Panc1 (cell line): ENCODE measurements around the gene DUSP19. TPM values are rescaled to one million over a fixed set of nuclear protein-coding genes. Genes with fewer than 3 reads are reported as not detected.
A peak's percentile ranks its signal among the peaks of the same experiment; 100 is the strongest.

Experiments used
- ATAC-seq: fragments of 200-7000 bp; cut with Tn5 transposase; 2 replicates; pipeline ENCODE4 v1.9.1; 2020; ENCODE audit warnings: mild to moderate bottlenecking, moderate library complexity
- BruUV-seq: library from RNA; stranded (reverse); fragments of 400-500 nt; replicated peaks from 2 replicates; lab custom pipeline; 2021; lab: Mats Ljungman, UMichigan
- CTCF ChIA-PET: fragments of 300-600 bp; sonication (Branson Sonifier 250); formaldehyde crosslinking; loops from one replicate; lab custom pipeline; 2022; ENCODE audit warnings: antibody characterized with exemption; lab: Charles Lee
- POLR2A ChIA-PET: fragments of 300-600 bp; sonication (Branson Sonifier 250); formaldehyde crosslinking; loops from one replicate; lab custom pipeline; 2022; ENCODE audit warnings: antibody characterized with exemption; lab: Charles Lee
- DNase-seq: peaks from one replicate; pipeline ENCODE4 v3.0.0-alpha.2; 2010; ENCODE audit warnings: low read depth, low spot score
- H3K27ac ChIP-seq: 2 replicates; pipeline ENCODE4 v1.5.1; 2011; ENCODE audit warnings: mild to moderate bottlenecking, low read length, inconsistent platforms
- H3K27me3 ChIP-seq: fragments of 200-500 bp; sonication (Bioruptor generic); 2 replicates; pipeline ENCODE4 v1.6.0; 2014; ENCODE audit warnings: low read length, inconsistent platforms; ENCODE audit not compliant: control insufficient read depth, insufficient read depth
- H3K36me3 ChIP-seq: fragments of 200-500 bp; sonication (Bioruptor generic); 2 replicates; pipeline ENCODE4 v1.5.1; 2014; ENCODE audit warnings: inconsistent platforms, mild to moderate bottlenecking, low read length, moderate library complexity; ENCODE audit not compliant: control insufficient read depth, insufficient read depth
- H3K4me1 ChIP-seq: 2 replicates; pipeline ENCODE4 v1.5.1; 2011; ENCODE audit warnings: inconsistent platforms, mild to moderate bottlenecking, low read length, moderate library complexity; ENCODE audit not compliant: control insufficient read depth, insufficient read depth
- H3K4me3 ChIP-seq, 2 experiments: 2 replicates each; pipeline ENCODE4 v1.5.1; 2011 to 2012; ENCODE audit warnings: low read depth in 2 of 2, low read length in 2 of 2, mild to moderate bottlenecking in 2 of 2, inconsistent platforms in 1 of 2, moderate library complexity in 1 of 2
- H3K9me3 ChIP-seq: fragments of 200-500 bp; sonication (Bioruptor generic); 2 replicates; pipeline ENCODE4 v1.5.1; 2014; ENCODE audit warnings: low read depth, mild to moderate bottlenecking, inconsistent platforms, low read length, moderate library complexity; ENCODE audit not compliant: control insufficient read depth, insufficient read depth
- POLR2AphosphoS5 ChIP-seq: IDR thresholded peaks from 2 replicates; pipeline ENCODE4 v1.6.1; 2012; ENCODE audit warnings: mild to moderate bottlenecking, low read depth, low read length, moderate library complexity
- SIN3A ChIP-seq: IDR thresholded peaks from 2 replicates; pipeline ENCODE4 v1.6.1; 2012; ENCODE audit warnings: low read depth, mild to moderate bottlenecking, low read length, moderate library complexity, borderline replicate concordance; ENCODE audit not compliant: insufficient read depth
- TCF7L2 ChIP-seq: IDR thresholded peaks from 2 replicates; pipeline ENCODE4 v1.6.1; 2011; ENCODE audit warnings: mild to moderate bottlenecking, low read depth, low read length, inconsistent platforms
- in situ Hi-C: cut with HindIII; loops from 2 replicates; pipeline ENCODE4 v1.10.0; 2016; ENCODE audit warnings: low sequenced_read_pairs, low pct_unique_long_range_greater_than_20kb
- intact Hi-C: fragments of 100-400 bp; cut with micrococcal nuclease; formaldehyde crosslinking; loops from one replicate; pipeline ENCODE4 v1.10.0; 2022; ENCODE audit not compliant: unreplicated experiment
- total RNA-seq: library from RNA; stranded (reverse); gene quantifications from one replicate; pipeline ENCODE4 v1.2.1, GENCODE V29; 2021; ENCODE audit not compliant: unreplicated experiment
- TF ChIP-seq, protein P1 (sequence below): fragments of 450-650 bp; IDR thresholded peaks from 2 replicates; pipeline ENCODE4 v1.5.1; 2017; ENCODE audit warnings: mild to moderate bottlenecking
- TF ChIP-seq, protein P2 (sequence below), 2 experiments: IDR thresholded peaks; 2 replicates each; pipeline ENCODE4 v1.6.1; 2011 to 2012; ENCODE audit warnings: low read depth in 2 of 2, control low read depth in 1 of 2, low read length in 1 of 2, mild to moderate bottlenecking in 1 of 2, moderate library complexity in 1 of 2; ENCODE audit not compliant: insufficient read depth in 1 of 2

Gene DUSP19
- total RNA-seq, 1 experiment from 2014 or later = 1.3 TPM

DNA sequence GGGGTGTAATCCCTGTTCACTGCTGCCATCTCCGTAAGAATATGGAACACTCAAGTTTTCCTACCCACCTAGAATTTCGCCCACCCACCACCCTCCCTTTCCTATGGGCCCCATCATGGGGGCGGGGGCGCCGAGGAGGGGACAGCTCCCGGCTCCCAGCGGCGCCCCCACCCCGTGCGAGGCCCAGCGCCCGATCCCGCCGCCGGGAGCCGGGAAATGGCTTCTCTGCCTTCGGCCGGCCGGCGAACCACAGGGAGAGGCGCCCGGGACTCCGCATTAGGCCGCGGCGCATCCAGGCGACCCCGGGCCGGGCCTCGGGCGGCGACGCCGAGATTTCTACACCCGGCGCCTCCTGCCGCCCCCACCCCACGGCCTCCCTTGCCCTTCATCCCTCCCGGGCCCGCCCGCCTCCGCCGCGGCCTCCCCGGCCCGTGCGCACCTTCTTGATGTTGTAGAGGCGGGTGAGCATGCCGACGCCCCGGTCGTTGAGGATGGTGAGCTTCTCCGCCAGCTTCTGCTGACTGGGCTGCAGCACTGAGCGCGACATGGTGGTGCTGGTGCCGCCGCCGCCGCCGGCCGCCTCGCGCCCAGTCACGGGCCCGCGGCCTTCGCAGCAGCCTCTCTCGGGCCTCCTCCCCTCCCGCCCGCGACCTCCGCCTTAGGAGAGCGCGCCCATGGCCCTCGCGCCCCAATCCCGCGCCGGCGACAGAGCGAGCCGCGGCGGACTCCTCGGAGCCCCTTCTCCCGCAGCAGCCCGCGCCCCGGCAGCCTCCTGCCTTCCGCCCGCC, 40.8 kb upstream of the DUSP19 start:
- BruUV-seq = no TSS peak
- in situ Hi-C loops = no loop called here
- Histone ChIP-seq H3K4me1 (peaks cover 28% of the 10 kb centered on the region), H3K4me3 (peak overlapping the region; percentile 90 to 94), H3K27ac (peak overlapping the region; percentile 93), H3K36me3 (no peaks in the 10 kb centered on the region; the same call in 1 of the 2 replicates), H3K27me3 (peaks cover 2% of the 10 kb centered on the region), H3K9me3 (no peaks in the 10 kb centered on the region)
- DNase-seq (no peak), ATAC-seq (peak; percentile 77)
- ChIA-PET CTCF (no interaction called here), POLR2A (no interaction called here)
- TF ChIP-seq POLR2AphosphoS5 (no peak; the same call in 1 of the 2 replicates), TCF7L2 (0 out of 2 replicates have a peak, but pooled peaks have one; percentile 7), SIN3A (0 out of 2 replicates have a peak, but pooled peaks have one; percentile 52)
- TF ChIP-seq, protein P1, sequence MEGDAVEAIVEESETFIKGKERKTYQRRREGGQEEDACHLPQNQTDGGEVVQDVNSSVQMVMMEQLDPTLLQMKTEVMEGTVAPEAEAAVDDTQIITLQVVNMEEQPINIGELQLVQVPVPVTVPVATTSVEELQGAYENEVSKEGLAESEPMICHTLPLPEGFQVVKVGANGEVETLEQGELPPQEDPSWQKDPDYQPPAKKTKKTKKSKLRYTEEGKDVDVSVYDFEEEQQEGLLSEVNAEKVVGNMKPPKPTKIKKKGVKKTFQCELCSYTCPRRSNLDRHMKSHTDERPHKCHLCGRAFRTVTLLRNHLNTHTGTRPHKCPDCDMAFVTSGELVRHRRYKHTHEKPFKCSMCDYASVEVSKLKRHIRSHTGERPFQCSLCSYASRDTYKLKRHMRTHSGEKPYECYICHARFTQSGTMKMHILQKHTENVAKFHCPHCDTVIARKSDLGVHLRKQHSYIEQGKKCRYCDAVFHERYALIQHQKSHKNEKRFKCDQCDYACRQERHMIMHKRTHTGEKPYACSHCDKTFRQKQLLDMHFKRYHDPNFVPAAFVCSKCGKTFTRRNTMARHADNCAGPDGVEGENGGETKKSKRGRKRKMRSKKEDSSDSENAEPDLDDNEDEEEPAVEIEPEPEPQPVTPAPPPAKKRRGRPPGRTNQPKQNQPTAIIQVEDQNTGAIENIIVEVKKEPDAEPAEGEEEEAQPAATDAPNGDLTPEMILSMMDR = no peak
- TF ChIP-seq, protein P2, sequence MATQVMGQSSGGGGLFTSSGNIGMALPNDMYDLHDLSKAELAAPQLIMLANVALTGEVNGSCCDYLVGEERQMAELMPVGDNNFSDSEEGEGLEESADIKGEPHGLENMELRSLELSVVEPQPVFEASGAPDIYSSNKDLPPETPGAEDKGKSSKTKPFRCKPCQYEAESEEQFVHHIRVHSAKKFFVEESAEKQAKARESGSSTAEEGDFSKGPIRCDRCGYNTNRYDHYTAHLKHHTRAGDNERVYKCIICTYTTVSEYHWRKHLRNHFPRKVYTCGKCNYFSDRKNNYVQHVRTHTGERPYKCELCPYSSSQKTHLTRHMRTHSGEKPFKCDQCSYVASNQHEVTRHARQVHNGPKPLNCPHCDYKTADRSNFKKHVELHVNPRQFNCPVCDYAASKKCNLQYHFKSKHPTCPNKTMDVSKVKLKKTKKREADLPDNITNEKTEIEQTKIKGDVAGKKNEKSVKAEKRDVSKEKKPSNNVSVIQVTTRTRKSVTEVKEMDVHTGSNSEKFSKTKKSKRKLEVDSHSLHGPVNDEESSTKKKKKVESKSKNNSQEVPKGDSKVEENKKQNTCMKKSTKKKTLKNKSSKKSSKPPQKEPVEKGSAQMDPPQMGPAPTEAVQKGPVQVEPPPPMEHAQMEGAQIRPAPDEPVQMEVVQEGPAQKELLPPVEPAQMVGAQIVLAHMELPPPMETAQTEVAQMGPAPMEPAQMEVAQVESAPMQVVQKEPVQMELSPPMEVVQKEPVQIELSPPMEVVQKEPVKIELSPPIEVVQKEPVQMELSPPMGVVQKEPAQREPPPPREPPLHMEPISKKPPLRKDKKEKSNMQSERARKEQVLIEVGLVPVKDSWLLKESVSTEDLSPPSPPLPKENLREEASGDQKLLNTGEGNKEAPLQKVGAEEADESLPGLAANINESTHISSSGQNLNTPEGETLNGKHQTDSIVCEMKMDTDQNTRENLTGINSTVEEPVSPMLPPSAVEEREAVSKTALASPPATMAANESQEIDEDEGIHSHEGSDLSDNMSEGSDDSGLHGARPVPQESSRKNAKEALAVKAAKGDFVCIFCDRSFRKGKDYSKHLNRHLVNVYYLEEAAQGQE (IDR thresholded peaks at IDR 0.05; ENCODE audit: insufficient read depth in 1 of 2, low read depth in 2 of 2, low read length in 1 of 2) = no peak
- intact Hi-C loops = no loop called here

DNA sequence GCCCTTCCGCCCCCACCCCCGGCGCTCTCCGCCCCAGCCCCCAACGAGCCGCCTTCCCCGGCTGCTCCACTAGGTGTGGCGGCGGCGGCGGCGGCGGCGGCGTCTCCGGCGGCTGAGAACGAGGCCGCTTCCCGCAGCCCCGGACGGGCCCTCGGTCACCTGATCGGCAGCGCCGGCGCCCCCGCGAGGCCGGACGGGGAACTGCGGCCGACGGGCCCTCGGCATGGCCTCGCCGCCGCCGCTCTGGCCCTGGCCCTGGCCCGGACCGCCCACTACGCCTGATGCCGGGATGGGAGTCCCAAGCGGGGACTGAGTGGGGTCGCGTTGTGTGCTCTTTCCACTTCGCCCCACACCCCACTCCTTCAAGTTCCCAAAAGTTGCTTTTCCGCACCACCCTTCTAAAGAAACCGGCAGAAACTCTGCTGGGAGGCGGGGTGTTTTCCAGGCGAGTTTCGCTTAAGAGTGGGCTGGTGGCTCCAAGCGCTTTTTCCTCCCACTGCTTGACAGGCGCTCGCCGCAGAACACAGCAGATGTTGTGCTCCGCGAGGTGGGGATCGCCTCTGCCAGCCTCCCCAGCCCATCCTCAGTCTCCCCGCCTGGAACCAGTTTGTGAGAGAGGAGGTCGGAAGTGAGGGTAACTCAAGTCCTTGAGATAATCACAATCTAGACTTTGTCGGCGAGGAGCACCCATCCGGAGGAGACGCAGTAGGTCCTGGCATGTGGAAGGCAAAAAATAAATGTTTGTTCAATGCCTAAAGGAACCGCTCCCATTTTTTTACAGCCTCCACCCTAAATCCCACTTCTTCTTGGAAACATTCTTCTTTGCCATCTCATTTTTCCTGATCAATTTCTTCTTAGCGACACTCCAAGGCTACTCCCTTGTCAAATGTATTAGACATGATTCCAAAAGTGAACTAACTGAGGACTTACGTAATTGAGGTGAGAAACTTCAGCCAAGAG, 39.9 kb upstream of the DUSP19 start, which contains the start of gene NCKAP1:
TSS of gene NCKAP1 (minus strand) at position 117 of the 960 bp plus-strand sequence. CDS start 358 bp downstream, outside the sequence.
- TF ChIP-seq POLR2AphosphoS5 (no peak), SIN3A (0 out of 2 replicates have a peak, but pooled peaks have one; percentile 17), TCF7L2 (0 out of 2 replicates have a peak, but pooled peaks have one; percentile 3)
- TF ChIP-seq, protein P1 = peak; percentile 99
- TF ChIP-seq, protein P2 (IDR thresholded peaks at IDR 0.05; ENCODE audit: insufficient read depth in 1 of 2, low read depth in 2 of 2, low read length in 1 of 2) = no peak
- H3K9me3 ChIP-seq = no peaks in the 10 kb centered on the region
- ATAC-seq (peak; percentile 98), DNase-seq (no peak)
- H3K27me3 ChIP-seq = peaks cover 2% of the 10 kb centered on the region
- H3K27ac ChIP-seq = peak within 1 kb of the TSS; percentile 93
- peaks cover 22% of the 10 kb centered on the region for H3K4me1 ChIP-seq
- H3K36me3 ChIP-seq = no peaks in the 10 kb centered on the region; the same call in 1 of the 2 replicates
- intact Hi-C loops (no loop called here), in situ Hi-C loops (no loop called here)
- no TSS peak for BruUV-seq
- POLR2A ChIA-PET = no interaction called here
- CTCF ChIA-PET = no interaction called here
- H3K4me3 ChIP-seq = peak within 1 kb of the TSS; percentile 90 to 94
